ENCODE data around the gene ADAMTSL4. TPM values are rescaled to one million over a fixed set of nuclear protein-coding genes. Genes with fewer than 3 reads are reported as not detected.
A peak's percentile ranks its signal among the peaks of the same experiment; 100 is the strongest.

The ADAMTSL4 gene
- total RNA-seq, 1 experiment from 2014 or later: 0.87 TPM

DNA sequence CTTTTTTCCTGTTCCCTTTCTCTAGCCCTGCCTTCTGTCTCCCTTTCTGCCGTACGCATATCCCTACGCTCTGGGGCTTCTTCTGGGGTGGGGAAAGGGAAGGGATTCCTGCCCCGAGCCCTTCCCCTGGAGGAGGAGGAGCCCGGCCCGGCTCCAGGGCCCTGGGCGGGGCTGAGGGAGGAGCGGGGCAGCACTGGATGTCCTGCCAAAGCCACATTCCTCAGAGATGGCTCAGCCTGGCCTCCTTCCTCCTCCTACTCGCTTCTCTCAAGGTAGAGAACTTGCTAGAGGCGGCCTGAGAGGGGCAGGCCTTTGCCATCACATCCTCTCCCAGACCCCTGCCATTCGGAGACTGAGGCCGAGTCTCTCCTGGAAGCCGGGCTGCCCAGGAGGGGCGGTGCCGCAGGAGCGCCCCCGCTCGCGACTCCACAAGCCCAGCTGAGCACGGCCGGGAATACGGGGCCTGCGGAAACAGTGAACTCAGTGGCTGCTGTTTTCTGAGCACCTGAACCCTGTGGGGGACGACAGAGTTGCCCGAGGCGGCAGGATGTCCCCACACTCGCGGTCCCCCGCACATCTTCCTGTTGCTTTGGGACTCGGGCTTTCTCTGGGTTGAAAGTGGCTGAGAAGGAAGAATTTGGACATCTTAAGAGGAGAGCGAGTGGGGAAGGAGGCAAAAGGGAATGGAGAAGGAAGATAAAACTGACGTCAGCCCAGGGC lies 12.2 kb downstream of the ADAMTSL4 start:
- Histone ChIP-seq H3K4me1 (ENCODE audit: insufficient read depth, low read length) (peaks cover 37% of the 10 kb centered on the region), H3K9me2 (replicated peaks; ENCODE audit: low read length) (no peaks in the 10 kb centered on the region), H3F3A (ENCODE audit: low read length, unreplicated experiment) (peaks cover 3% of the 10 kb centered on the region), H3K4me3 (ENCODE audit: low read length) (peak overlapping the region; percentile 69), H3K4me2 (ENCODE audit: low read length) (peak overlapping the region; percentile 94), H3K36me3 (ENCODE audit: low read depth, low read length) (no peaks in the 10 kb centered on the region), H3K9ac (ENCODE audit: low read length) (peak overlapping the region; percentile 89), H3K27ac (ENCODE audit: low read length) (peak overlapping the region; percentile 96), H3K9me3 (ENCODE audit: low read length) (no peaks in the 10 kb centered on the region), H3K27me3 (ENCODE audit: low read length) (no peaks in the 10 kb centered on the region), H3K79me2 (ENCODE audit: low read length) (peaks cover 13% of the 10 kb centered on the region), H4K20me1 (ENCODE audit: low read length) (no peaks in the 10 kb centered on the region), H2AFZ (ENCODE audit: low read length) (peak overlapping the region; percentile 69)
- CTCF ChIA-PET: interaction anchor here (0.7 to 2.2 kb wide), 5 partner anchors 60 to 252 kb away, joined by 5 to 22 read pairs (median 6); partner anchors contain the start of gene ENSA
- intact Hi-C loops (cut with micrococcal nuclease): loop anchor here (1.0 to 10.0 kb wide), 6 partner anchors 18 to 433 kb away; partner anchors contain the start of genes GOLPH3L, MCL1 and SETDB1
- TSS peak; percentile 97 for BruUV-seq (replicated peaks)
- DNase-seq (peak; percentile 99), ATAC-seq (peak; percentile 83)
- peak; percentile 10; the same call in 1 of the 2 replicates for TF ChIP-seq CTCF (conservative IDR thresholded peaks at IDR 0.05; ENCODE audit: low read depth, low read length)
- TF ChIP-seq EZH2 (IDR thresholded peaks at IDR 0.05; ENCODE audit: low read length, unreplicated experiment): no peak
- no peak for TF ChIP-seq EZH2phosphoT487 (IDR thresholded peaks at IDR 0.05; ENCODE audit: borderline replicate concordance, low read length)
- POLR2A ChIA-PET (ENCODE audit: unreplicated experiment): interaction anchor here (0.5 to 2.3 kb wide), 10 partner anchors 9 to 361 kb away, joined by 3 to 31 read pairs (median 4); partner anchors contain the start of genes ENSA, FALEC and MCL1

- H4K20me1 ChIP-seq (ENCODE audit: low read length): no peaks in the 10 kb centered on the region
- H3F3A ChIP-seq (ENCODE audit: low read length, unreplicated experiment): peaks cover 3% of the 10 kb centered on the region
- peaks cover 37% of the 10 kb centered on the region for H3K4me1 ChIP-seq (ENCODE audit: insufficient read depth, low read length)
- H3K4me2 ChIP-seq (ENCODE audit: low read length): peak overlapping the region; percentile 94
- peak overlapping the region; percentile 69 for H2AFZ ChIP-seq (ENCODE audit: low read length)
- peak overlapping the region; percentile 69 for H3K4me3 ChIP-seq (ENCODE audit: low read length)
- H3K9me2 ChIP-seq (replicated peaks; ENCODE audit: low read length): no peaks in the 10 kb centered on the region
- peak overlapping the region; percentile 96 for H3K27ac ChIP-seq (ENCODE audit: low read length)
- CTCF ChIA-PET: interaction anchor here (0.6 to 2.2 kb wide), 4 partner anchors 18 to 251 kb away, joined by 3 to 7 read pairs (median 4); partner anchors contain the start of genes ENSA and MCL1
- peaks cover 19% of the 10 kb centered on the region for H3K79me2 ChIP-seq (ENCODE audit: low read length)
- H3K36me3 ChIP-seq (ENCODE audit: low read depth, low read length): no peaks in the 10 kb centered on the region
- intact Hi-C loops (cut with micrococcal nuclease): loop anchor here (1.0 to 10.0 kb wide), 6 partner anchors 17 to 433 kb away; partner anchors contain the start of genes GOLPH3L, MCL1 and SETDB1
- ATAC-seq (peak; percentile 68), DNase-seq (peak; percentile 91)
- H3K9me3 ChIP-seq (ENCODE audit: low read length): no peaks in the 10 kb centered on the region
- no TSS peak for BruUV-seq (replicated peaks)
- no peaks in the 10 kb centered on the region for H3K27me3 ChIP-seq (ENCODE audit: low read length)
- TF ChIP-seq CTCF (conservative IDR thresholded peaks at IDR 0.05; ENCODE audit: low read depth, low read length): no peak
- no peak for TF ChIP-seq EZH2 (IDR thresholded peaks at IDR 0.05; ENCODE audit: low read length, unreplicated experiment)
- TF ChIP-seq EZH2phosphoT487 (IDR thresholded peaks at IDR 0.05; ENCODE audit: borderline replicate concordance, low read length): no peak
- H3K9ac ChIP-seq (ENCODE audit: low read length): peak overlapping the region; percentile 89
- POLR2A ChIA-PET (ENCODE audit: unreplicated experiment): interaction anchor here (0.5 to 2.3 kb wide), 12 partner anchors 9 to 818 kb away, joined by 3 to 31 read pairs (median 4); partner anchors contain the start of genes CERS2, ENSA, FALEC and MCL1
These were observed 12.8 kb downstream of the ADAMTSL4 start for GRCh38 chr1:150561974-150562445.

Data from PC-3 (cell line).